Endothelial cell of umbilical vein (primary cell): ENCODE measurements around the gene USH2A. TPM values are rescaled to one million over a fixed set of nuclear protein-coding genes. Genes with fewer than 3 reads are reported as not detected.

Source experiments
- BruUV-seq: library from RNA; stranded (reverse); fragments of 400-500 nt; replicated peaks from 2 replicates; lab custom pipeline; 2021; lab: Mats Ljungman, UMichigan
- CTCF ChIA-PET: fragments of 300-600, 350-600 bp; sonication (Branson Sonifier 250); formaldehyde crosslinking; loops from one replicate; lab custom pipeline; 2021; ENCODE audit warnings: antibody characterized with exemption, inconsistent platforms; lab: Charles Lee
- POLR2A ChIA-PET: fragments of 300-600, 350-600 bp; sonication (Branson Sonifier 250); formaldehyde crosslinking; loops from one replicate; lab custom pipeline; 2021; ENCODE audit warnings: antibody characterized with exemption, inconsistent platforms; lab: Charles Lee
- DNase-seq: peaks from one replicate; pipeline ENCODE4 v3.0.0-alpha.2; 2011; ENCODE audit warnings: low read depth, low spot score
- FAIRE-seq: peaks from 2 replicates; lab custom pipeline; 2011; peaks lifted over from hg19 to GRCh38; lab: Jason Lieb, UNC
- H2AFZ ChIP-seq: 2 replicates; pipeline ENCODE4 v1.6.0; 2012; ENCODE audit warnings: low read depth, low read length, control low read depth, inconsistent platforms
- H3K27ac ChIP-seq: 2 replicates; pipeline ENCODE4 v1.5.1; 2011; ENCODE audit warnings: low read depth, mild to moderate bottlenecking, control low read depth, low read length, moderate library complexity; ENCODE audit not compliant: insufficient read depth
- H3K27me3 ChIP-seq, 2 experiments: 2 replicates each; pipeline versions ENCODE4 v1.6.0 to v1.6.1; 2011; ENCODE audit warnings: low read length in 2 of 2, mixed read lengths in 1 of 2; ENCODE audit not compliant: control insufficient read depth in 2 of 2, insufficient read depth in 2 of 2
- H3K36me3 ChIP-seq, 2 experiments: 2 replicates in 1 of 2; 3 replicates in 1 of 2; pipeline ENCODE4 v1.5.1; 2011; ENCODE audit warnings: low read length in 2 of 2, mild to moderate bottlenecking in 1 of 2, moderate library complexity in 1 of 2; ENCODE audit not compliant: control insufficient read depth in 2 of 2, insufficient read depth in 2 of 2; ENCODE audit errors: extremely low read depth in 1 of 2
- H3K4me1 ChIP-seq: 3 replicates; pipeline ENCODE4 v1.5.1; 2011; ENCODE audit warnings: mild to moderate bottlenecking, low read length; ENCODE audit not compliant: control insufficient read depth, insufficient read depth; ENCODE audit errors: extremely low read depth
- H3K4me2 ChIP-seq: 2 replicates; pipeline ENCODE4 v1.6.1; 2011; ENCODE audit warnings: low read length, control low read depth, mixed read lengths; ENCODE audit not compliant: insufficient read depth
- H3K4me3 ChIP-seq, 3 experiments: fragments of 200-600 bp in 1 of 3; sonication (generic), shearing (Covaris generic) in 1 of 3; replicated peaks in 1 of 3; 2 replicates each; pipeline ENCODE4 v1.5.1; 2011 to 2016; ENCODE audit warnings: control low read depth in 3 of 3, low read length in 3 of 3, mild to moderate bottlenecking in 2 of 3, inconsistent platforms in 1 of 3, low read depth in 1 of 3, moderate library complexity in 1 of 3; ENCODE audit not compliant: insufficient read depth in 1 of 3
- H3K79me2 ChIP-seq: 2 replicates; pipeline ENCODE4 v1.6.0; 2012; ENCODE audit warnings: low read length, inconsistent platforms; ENCODE audit not compliant: control insufficient read depth, insufficient read depth
- H3K9ac ChIP-seq: replicated peaks from 2 replicates; pipeline ENCODE3; 2011; ENCODE audit warnings: low read length, control low read depth; ENCODE audit not compliant: insufficient read depth; ENCODE audit errors: extremely low read depth
- H3K9me1 ChIP-seq: replicated peaks from 3 replicates; pipeline ENCODE4 v1.6.0; 2011; ENCODE audit warnings: mild to moderate bottlenecking, low read length; ENCODE audit not compliant: control insufficient read depth, insufficient read depth; ENCODE audit errors: extremely low read depth
- H3K9me3 ChIP-seq: replicated peaks from 2 replicates; pipeline ENCODE4 v1.5.1; 2012; ENCODE audit warnings: low read length, inconsistent platforms; ENCODE audit not compliant: control insufficient read depth, insufficient read depth
- H4K20me1 ChIP-seq: replicated peaks from 2 replicates; pipeline ENCODE3; 2011; ENCODE audit warnings: mild to moderate bottlenecking, low read length; ENCODE audit not compliant: control insufficient read depth, insufficient read depth; ENCODE audit errors: extremely low read depth
- CTCF ChIP-seq, 2 donors: IDR thresholded peaks; 1 replicate in 1 of 2; 2 replicates in 1 of 2; pipeline ENCODE4 v1.5.1; 2011; ENCODE audit warnings: low read length in 2 of 2, mild to moderate bottlenecking in 2 of 2, moderate library complexity in 2 of 2, control low read depth in 1 of 2, inconsistent platforms in 1 of 2, low read depth in 1 of 2; ENCODE audit not compliant: insufficient read depth in 1 of 2; ENCODE audit errors: extremely low read depth in 1 of 2
- EZH2 ChIP-seq: IDR thresholded peaks from 2 replicates; pipeline ENCODE4 v1.6.1; 2012; ENCODE audit warnings: borderline replicate concordance, low read depth, mild to moderate bottlenecking, moderate library complexity, low read length, inconsistent platforms; ENCODE audit not compliant: severe bottlenecking
- FOS ChIP-seq: IDR thresholded peaks from 2 replicates; pipeline ENCODE4 v1.6.1; 2011; ENCODE audit warnings: mild to moderate bottlenecking, low read length, moderate library complexity, borderline replicate concordance; ENCODE audit not compliant: insufficient read depth
- GATA2 ChIP-seq: IDR thresholded peaks from 2 replicates; pipeline ENCODE4 v1.7.0; 2011; ENCODE audit warnings: low read depth, mild to moderate bottlenecking, moderate library complexity, mixed read lengths, low read length; ENCODE audit not compliant: insufficient read length, insufficient read depth
- JUN ChIP-seq: IDR thresholded peaks from 2 replicates; pipeline ENCODE4 v1.6.1; 2011; ENCODE audit warnings: borderline replicate concordance, low read depth; ENCODE audit not compliant: insufficient read length, insufficient read depth
- MYC ChIP-seq: IDR thresholded peaks from one replicate; pipeline ENCODE4 v1.6.1; 2011; ENCODE audit warnings: mild to moderate bottlenecking, low read depth, low read length
- POLR2A ChIP-seq: IDR thresholded peaks from 2 replicates; pipeline ENCODE4 v1.6.1; 2012; ENCODE audit warnings: low read depth, mild to moderate bottlenecking, control low read depth, low read length
- POLR2AphosphoS5 ChIP-seq: IDR thresholded peaks from 2 replicates; pipeline ENCODE4 v1.6.1; 2012; ENCODE audit warnings: low read depth, mild to moderate bottlenecking, control low read depth, low read length, moderate library complexity; ENCODE audit not compliant: insufficient read depth
- dilution Hi-C: fragments of 300-500 bp; cut with MboI; formaldehyde crosslinking; loops from one replicate; pipeline ENCODE4 v1.15.0; 2019; ENCODE audit warnings: low sequenced_read_pairs; ENCODE audit not compliant: extremely low pct_ligation_motif_present
- intact Hi-C: fragments of 100-400 bp; cut with micrococcal nuclease; formaldehyde crosslinking; loops from one replicate; pipeline ENCODE4 v1.10.0; 2022
- polyA plus RNA-seq, 4 experiments: library from polyadenylated mRNA; depleted of rRNA in 3 of 4; stranded (reverse) in 3 of 4; unstranded in 1 of 4; fragments of >200 nt; gene quantifications; 2 replicates each; pipeline versions ENCODE4 v1.2.1 to v1.2.3, GENCODE V29; 2011 to 2012; ENCODE audit warnings: missing spikeins in 1 of 4
- total RNA-seq: library from RNA; stranded (reverse); gene quantifications from 2 replicates; pipeline ENCODE4 v1.2.3, GENCODE V29; 2021
- TF ChIP-seq, protein P1 (sequence below): IDR thresholded peaks from 2 replicates; pipeline ENCODE4 v1.6.1; 2011; ENCODE audit not compliant: insufficient read depth, insufficient read length

Gene USH2A
- total and polyA plus RNA-seq, 2 donors (not counting 3 experiments of a cell fraction or from before 2014, with no cell fraction given) = not detected

- Histone ChIP-seq H3K9me3 (peaks cover 4% of the 10 kb centered on the region), H2AFZ (no peak overlapping the region), H4K20me1 (no peaks in the 10 kb centered on the region), H3K4me1 (no peaks in the 10 kb centered on the region), H3K27me3 (no peaks in the 10 kb centered on the region), H3K36me3 (no peaks in the 10 kb centered on the region), H3K4me3 (no peak overlapping the region), H3K9ac (no peak overlapping the region), H3K4me2 (no peak overlapping the region), H3K9me1 (no peaks in the 10 kb centered on the region), H3K79me2 (no peaks in the 10 kb centered on the region), H3K27ac (no peak overlapping the region)
- intact Hi-C loops = no loop called here
- ChIA-PET CTCF (no interaction called here), POLR2A (no interaction called here)
- no peak for FAIRE-seq
- BruUV-seq = no TSS peak
- dilution Hi-C loops = no loop called here
- TF ChIP-seq CTCF (IDR thresholded peaks at IDR 0.05; ENCODE audit: extremely low read depth in 1 of 2, insufficient read depth in 1 of 2, low read depth in 1 of 2, low read length in 2 of 2) = no peak
- TF ChIP-seq POLR2AphosphoS5 = no peak
- no peak for DNase-seq
Measured at GRCh38 chr1:216310776-216311175, 112.5 kb downstream of the USH2A start.

- ChIA-PET POLR2A (no interaction called here), CTCF (no interaction called here)
- Histone ChIP-seq H3K4me3 (no peak overlapping the region), H3K27me3 (no peaks in the 10 kb centered on the region), H3K9ac (no peak overlapping the region), H3K4me2 (no peak overlapping the region), H3K79me2 (no peaks in the 10 kb centered on the region), H4K20me1 (no peaks in the 10 kb centered on the region), H3K27ac (no peak overlapping the region), H2AFZ (no peak overlapping the region), H3K9me1 (no peaks in the 10 kb centered on the region), H3K36me3 (no peaks in the 10 kb centered on the region), H3K9me3 (peaks cover 4% of the 10 kb centered on the region), H3K4me1 (no peaks in the 10 kb centered on the region)
- intact Hi-C loops (no loop called here), dilution Hi-C loops (no loop called here)
- DNase-seq (no peak), FAIRE-seq (no peak)
- BruUV-seq = no TSS peak
- no peak for TF ChIP-seq EZH2
- no peak for TF ChIP-seq FOS
- no peak for TF ChIP-seq GATA2
- TF ChIP-seq CTCF (IDR thresholded peaks at IDR 0.05; ENCODE audit: extremely low read depth in 1 of 2, insufficient read depth in 1 of 2, low read depth in 1 of 2, low read length in 2 of 2) = no peak
- no peak for TF ChIP-seq POLR2A
- no peak for TF ChIP-seq MYC
- no peak for TF ChIP-seq POLR2AphosphoS5
- no peak for TF ChIP-seq JUN
- TF ChIP-seq, protein P1, sequence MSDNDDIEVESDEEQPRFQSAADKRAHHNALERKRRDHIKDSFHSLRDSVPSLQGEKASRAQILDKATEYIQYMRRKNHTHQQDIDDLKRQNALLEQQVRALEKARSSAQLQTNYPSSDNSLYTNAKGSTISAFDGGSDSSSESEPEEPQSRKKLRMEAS = no peak
Measured at GRCh38 chr1:216306830-216307229, 116.4 kb downstream of the USH2A start.
